Measurements from ENCODE around the gene CAMK1.

DNA sequence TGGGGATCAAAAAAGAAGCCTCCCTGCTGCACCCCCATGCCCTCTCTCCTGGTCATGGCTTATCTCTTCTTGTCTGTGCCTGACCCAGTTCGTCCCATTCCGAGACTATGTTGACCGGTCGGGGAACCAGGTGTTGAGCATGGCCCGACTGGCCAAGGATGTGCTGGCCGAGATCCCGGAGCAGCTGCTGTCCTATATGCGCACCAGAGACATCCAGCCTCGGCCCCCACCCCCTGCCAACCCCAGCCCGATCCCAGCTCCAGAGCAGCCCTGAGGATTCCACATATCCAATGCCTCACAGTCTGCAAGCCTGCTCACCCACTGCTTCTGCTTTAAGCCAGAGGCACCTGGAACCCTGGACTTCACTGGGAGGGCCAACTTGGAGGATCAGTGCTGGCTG lies 40.3 kb downstream of the CAMK1 start:
- TF ChIP-seq NCOA1 (IDR thresholded peaks at IDR 0.05; ENCODE audit: low read depth) (no peak), PKNOX1 (IDR thresholded peaks at IDR 0.05) (no peak), KLF1 (tag; IDR thresholded peaks at IDR 0.05) (no peak), JUND (IDR thresholded peaks at IDR 0.05; ENCODE audit: borderline replicate concordance, low read depth, low read length) (no peak), JUND (tag; IDR thresholded peaks at IDR 0.05; ENCODE audit: borderline replicate concordance, low read depth, low read length) (no peak)
- TF ChIP-seq, protein P1, sequence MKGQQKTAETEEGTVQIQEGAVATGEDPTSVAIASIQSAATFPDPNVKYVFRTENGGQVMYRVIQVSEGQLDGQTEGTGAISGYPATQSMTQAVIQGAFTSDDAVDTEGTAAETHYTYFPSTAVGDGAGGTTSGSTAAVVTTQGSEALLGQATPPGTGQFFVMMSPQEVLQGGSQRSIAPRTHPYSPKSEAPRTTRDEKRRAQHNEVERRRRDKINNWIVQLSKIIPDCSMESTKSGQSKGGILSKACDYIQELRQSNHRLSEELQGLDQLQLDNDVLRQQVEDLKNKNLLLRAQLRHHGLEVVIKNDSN (CRISPR knock-in tag; IDR thresholded peaks at IDR 0.05), result no peak
